Brain microvascular endothelial cell (primary cell): Measurements from ENCODE around the gene IL15RA.

Experiments
- DNase-seq: peaks from one replicate; pipeline ENCODE4 v3.0.0-alpha.2; 2020
- H3K27ac ChIP-seq: fragments of 250-450 bp; sonication (Bioruptor Pico); 2 replicates; pipeline ENCODE4 v1.5.1; 2020; ENCODE audit warnings: mild to moderate bottlenecking, moderate library complexity
- H3K27me3 ChIP-seq: fragments of 250-450 bp; sonication (Bioruptor Pico); replicated peaks from 2 replicates; pipeline ENCODE4 v1.5.1; 2020; ENCODE audit warnings: mild to moderate bottlenecking
- H3K36me3 ChIP-seq: fragments of 250-450 bp; sonication (Bioruptor Pico); replicated peaks from 2 replicates; pipeline ENCODE4 v1.5.1; 2020; ENCODE audit warnings: mild to moderate bottlenecking
- H3K4me3 ChIP-seq: 2 replicates; pipeline ENCODE4 v1.5.1; 2011; ENCODE audit warnings: low read depth, mild to moderate bottlenecking, control low read depth, low read length, moderate library complexity
- CTCF ChIP-seq: IDR thresholded peaks from 2 replicates; pipeline ENCODE4 v1.5.1; 2011; ENCODE audit warnings: low read depth, mild to moderate bottlenecking, moderate library complexity, low read length, control low read depth, inconsistent platforms; ENCODE audit errors: missing control alignments
- in situ Hi-C: cut with HindIII; loops from 2 replicates; pipeline ENCODE4 v1.10.0; 2017; ENCODE audit warnings: low sequenced_read_pairs, low pct_ligation_motif_present

The IL15RA gene

GRCh38 chr10:5978230-5978489 is 817 bp upstream of the IL15RA start:
- DNase-seq: no peak
- H3K36me3 ChIP-seq: no peaks in the 10 kb centered on the region
- H3K27ac ChIP-seq: no peak overlapping the region
- H3K27me3 ChIP-seq: no peaks in the 10 kb centered on the region
- in situ Hi-C loops: no loop called here
- TF ChIP-seq CTCF: no peak
- H3K4me3 ChIP-seq: peak overlapping the region; percentile 80

GRCh38 chr10:5976512-5977470 is 552 bp downstream of the IL15RA start:
- peak overlapping the region; percentile 8 for H3K27ac ChIP-seq
- no peak for TF ChIP-seq CTCF
- in situ Hi-C loops: no loop called here

GRCh38 chr10:5975641-5976473 is 1.5 kb downstream of the IL15RA start:
- in situ Hi-C loops: no loop called here
- TF ChIP-seq CTCF: no peak
- DNase-seq: no peak
- H3K4me3 ChIP-seq: peak overlapping the region; percentile 80
- no peak overlapping the region for H3K27ac ChIP-seq
- no peaks in the 10 kb centered on the region for H3K27me3 ChIP-seq
- no peaks in the 10 kb centered on the region for H3K36me3 ChIP-seq

More at GRCh38 chr10:5976512-5977470, 552 bp downstream of the IL15RA start:
- Histone ChIP-seq H3K27me3 (no peaks in the 10 kb centered on the region), H3K4me3 (peak overlapping the region; percentile 80), H3K36me3 (no peaks in the 10 kb centered on the region)
- no peak for DNase-seq

GRCh38 chr10:5973069-5973468 is 4.3 kb downstream of the IL15RA start:
- no peak overlapping the region for H3K27ac ChIP-seq
- no peaks in the 10 kb centered on the region for H3K36me3 ChIP-seq
- no peak overlapping the region for H3K4me3 ChIP-seq
- in situ Hi-C loops: no loop called here
- DNase-seq: no peak
- no peaks in the 10 kb centered on the region for H3K27me3 ChIP-seq
- TF ChIP-seq CTCF: no peak

- no peaks in the 10 kb centered on the region for H3K36me3 ChIP-seq
- no peak for TF ChIP-seq CTCF
- no peak overlapping the region for H3K27ac ChIP-seq
- H3K27me3 ChIP-seq: no peaks in the 10 kb centered on the region
- in situ Hi-C loops: no loop called here
- DNase-seq: no peak
- H3K4me3 ChIP-seq: no peak overlapping the region
Measured at GRCh38 chr10:5971886-5972285, 5.5 kb downstream of the IL15RA start.
